ENCODE data around the gene GABRB3.

The GABRB3 gene

GRCh38 chr15:26682598-26683164 is 90.2 kb downstream of the GABRB3 start:
- no peaks in the 10 kb centered on the region for H3K36me3 ChIP-seq (ENCODE audit: control insufficient read depth in 2 of 2, insufficient read depth in 1 of 2, low read length in 2 of 2)
- no peaks in the 10 kb centered on the region for H3K4me1 ChIP-seq (ENCODE audit: control insufficient read depth, insufficient read depth, low read length)
- H3K27ac ChIP-seq (ENCODE audit: extremely low read depth, low read depth, low read length) = no peak overlapping the region
- ChIA-PET CTCF (no interaction called here), POLR2A (no interaction called here)
- H3K4me3 ChIP-seq (ENCODE audit: low read depth, low read length) = no peak overlapping the region
- TF ChIP-seq ZIC2 (tag by site-specific recombination; IDR thresholded peaks at IDR 0.05) (no peak), ZBTB8A (tag by site-specific recombination; IDR thresholded peaks at IDR 0.05) (no peak), PATZ1 (tag by site-specific recombination; IDR thresholded peaks at IDR 0.05) (no peak), ZSCAN4 (tag by site-specific recombination; IDR thresholded peaks at IDR 0.05) (no peak), GFI1B (tag by site-specific recombination; IDR thresholded peaks at IDR 0.05) (no peak), ZSCAN23 (tag by site-specific recombination; IDR thresholded peaks at IDR 0.05) (no peak), GLIS2 (tag by site-specific recombination; IDR thresholded peaks at IDR 0.05) (no peak), PRDM6 (tag by site-specific recombination; IDR thresholded peaks at IDR 0.05) (no peak), ZNF24 (tag by site-specific recombination; IDR thresholded peaks at IDR 0.05) (no peak), ZNF239 (tag by site-specific recombination; IDR thresholded peaks at IDR 0.05) (no peak), ZBTB21 (tag by site-specific recombination; IDR thresholded peaks at IDR 0.05) (no peak), ZNF155 (tag by site-specific recombination; IDR thresholded peaks at IDR 0.05) (no peak)
- H3K9me3 ChIP-seq (ENCODE audit: control insufficient read depth, insufficient read depth, low read depth, low read length) = no peaks in the 10 kb centered on the region

- no peaks in the 10 kb centered on the region for H3K36me3 ChIP-seq (ENCODE audit: control insufficient read depth in 2 of 2, insufficient read depth in 1 of 2, low read length in 2 of 2)
- no peak overlapping the region for H3K27ac ChIP-seq (ENCODE audit: extremely low read depth, low read depth, low read length)
- H3K9me3 ChIP-seq (ENCODE audit: control insufficient read depth, insufficient read depth, low read depth, low read length) = no peaks in the 10 kb centered on the region
- no peaks in the 10 kb centered on the region for H3K4me1 ChIP-seq (ENCODE audit: control insufficient read depth, insufficient read depth, low read length)
- no peak overlapping the region for H3K4me3 ChIP-seq (ENCODE audit: low read depth, low read length)
- ChIA-PET POLR2A (no interaction called here), CTCF (no interaction called here)
- TF ChIP-seq ZNF214 (tag by site-specific recombination; IDR thresholded peaks at IDR 0.05; ENCODE audit: borderline replicate concordance) (no peak), ZNF10 (tag by site-specific recombination; IDR thresholded peaks at IDR 0.05) (peak; percentile 85), ZNF37A (tag by site-specific recombination; IDR thresholded peaks at IDR 0.05) (no peak)
These were observed 92.9 kb downstream of the GABRB3 start for GRCh38 chr15:26679927-26680326.

GRCh38 chr15:26676115-26676514 is 96.8 kb downstream of the GABRB3 start:
- CTCF ChIA-PET = no interaction called here
- H3K4me3 ChIP-seq (ENCODE audit: low read depth, low read length) = no peak overlapping the region
- TF ChIP-seq HOXA7 (CRISPR knock-in tag; IDR thresholded peaks at IDR 0.05; ENCODE audit: borderline replicate concordance) (no peak), ZNF266 (tag by site-specific recombination; IDR thresholded peaks at IDR 0.05; ENCODE audit: low read depth) (no peak), ZNF704 (tag by site-specific recombination; IDR thresholded peaks at IDR 0.05) (no peak), ZNF596 (tag by site-specific recombination; IDR thresholded peaks at IDR 0.05) (no peak)
- H3K36me3 ChIP-seq (ENCODE audit: control insufficient read depth in 2 of 2, insufficient read depth in 1 of 2, low read length in 2 of 2) = no peaks in the 10 kb centered on the region
- POLR2A ChIA-PET = no interaction called here
- 0 out of 2 replicates have a peak, but pooled peaks cover 2% of the 10 kb centered on the region for H3K4me1 ChIP-seq (ENCODE audit: control insufficient read depth, insufficient read depth, low read length)
- H3K9me3 ChIP-seq (ENCODE audit: control insufficient read depth, insufficient read depth, low read depth, low read length) = no peaks in the 10 kb centered on the region
- no peak overlapping the region for H3K27ac ChIP-seq (ENCODE audit: extremely low read depth, low read depth, low read length)

Measured in HEK293 (cell line).